HG02981 (cell line): ENCODE measurements around the gene HDAC3.
"Not testable (repeated sequence)": the region's sequence is repeated elsewhere in the genome, so short reads cannot be mapped to it uniquely, and the experiment has no call there.

Experiments used
- ATAC-seq: cut with Tn5 transposase; IDR thresholded peaks from one replicate; pipeline ENCODE4 v1.9.1; 2021; ENCODE audit warnings: mild to moderate bottlenecking, moderate library complexity; ENCODE audit not compliant: unreplicated experiment

The HDAC3 gene

GRCh38 chr5:141636106-141636412 is 590 bp downstream of the HDAC3 start:
- no peak for ATAC-seq

- ATAC-seq = no peak
These were observed 1.0 kb downstream of the HDAC3 start for GRCh38 chr5:141635646-141636045.

- ATAC-seq = no peak
These were observed 1.9 kb downstream of the HDAC3 start for GRCh38 chr5:141634720-141635119.

- ATAC-seq = peak; percentile 61
These were observed 2.6 kb downstream of the HDAC3 start for GRCh38 chr5:141633871-141634561.

GRCh38 chr5:141632650-141633049 is 4.0 kb downstream of the HDAC3 start:
- no peak for ATAC-seq

GRCh38 chr5:141630570-141631140 is 6.0 kb downstream of the HDAC3 start:
- no peak for ATAC-seq

- ATAC-seq = no peak
These were observed 8.4 kb downstream of the HDAC3 start for GRCh38 chr5:141628175-141628788.

- no peak for ATAC-seq
These were observed 13.0 kb downstream of the HDAC3 start for GRCh38 chr5:141623611-141624010.

- peak; percentile 38 for ATAC-seq
These were observed 13.5 kb downstream of the HDAC3 start for GRCh38 chr5:141623186-141623585.

GRCh38 chr5:141618804-141619554 is 17.7 kb downstream of the HDAC3 start, which contains the start of gene DIAPH1:
Gene DIAPH1 (minus strand): TSS chr5:141619000. CDS start chr5:141618914, 86 bp downstream.
- peak; percentile 82 for ATAC-seq

- peak; percentile 30 for ATAC-seq
These were observed 18.4 kb downstream of the HDAC3 start for GRCh38 chr5:141618030-141618803.

GRCh38 chr5:141617682-141618029 is 19.0 kb downstream of the HDAC3 start:
- no peak for ATAC-seq

- ATAC-seq = no peak
These were observed 19.5 kb downstream of the HDAC3 start for GRCh38 chr5:141617128-141617527.

- no peak for ATAC-seq
These were observed 20.5 kb downstream of the HDAC3 start for GRCh38 chr5:141615991-141616720.

- ATAC-seq = no peak
These were observed 23.3 kb downstream of the HDAC3 start for GRCh38 chr5:141613344-141613743.

GRCh38 chr5:141611289-141611688 is 25.4 kb downstream of the HDAC3 start:
- ATAC-seq = no peak

- ATAC-seq = not testable (repeated sequence)
These were observed 26.7 kb downstream of the HDAC3 start for GRCh38 chr5:141609921-141610320.

GRCh38 chr5:141609044-141609443 is 27.6 kb downstream of the HDAC3 start:
- no peak for ATAC-seq

GRCh38 chr5:141608557-141608956 is 28.1 kb downstream of the HDAC3 start:
- ATAC-seq = no peak

GRCh38 chr5:141608046-141608445 is 28.6 kb downstream of the HDAC3 start:
- no peak for ATAC-seq
